ENCODE results near the gene TRIP12.
"Not testable (repeated sequence)": the region's sequence is repeated elsewhere in the genome, so short reads cannot be mapped to it uniquely, and the experiment has no call there.

Gene TRIP12

DNA sequence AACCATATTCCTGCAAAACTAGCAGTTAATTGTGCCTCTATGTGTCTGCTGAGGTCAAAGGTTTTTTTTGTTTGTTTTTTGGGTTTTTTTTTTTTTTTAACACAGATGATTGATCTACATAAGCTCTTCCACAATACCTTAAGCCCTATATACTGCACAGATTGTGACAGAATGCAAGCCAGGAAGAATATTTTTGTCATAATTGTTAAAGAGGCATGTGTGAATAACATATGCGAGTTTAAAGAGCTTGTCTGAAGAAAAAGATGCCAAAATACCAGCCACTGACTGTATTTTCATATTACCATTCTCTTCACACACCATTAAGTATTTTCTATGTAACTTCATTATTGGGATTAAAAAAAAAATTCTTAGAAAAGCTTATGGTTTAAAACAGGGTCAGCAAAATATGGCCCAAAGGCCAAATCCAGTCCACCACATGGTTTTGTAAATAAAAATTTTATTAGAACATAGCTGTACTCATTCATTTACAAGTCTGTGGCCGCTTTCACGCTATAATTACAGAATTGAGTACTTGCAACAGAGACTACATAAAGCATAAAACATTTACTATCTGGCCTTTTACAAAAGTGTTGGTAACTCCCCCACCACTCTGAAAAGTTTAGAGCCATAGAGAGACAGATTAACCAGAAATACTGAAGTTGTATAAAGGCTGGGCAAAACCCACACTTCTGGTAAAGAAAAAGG is 89.9 kb downstream of the TRIP12 start:
- no peak for DNase-seq (ENCODE audit: low read depth in 2 of 2)

DNA sequence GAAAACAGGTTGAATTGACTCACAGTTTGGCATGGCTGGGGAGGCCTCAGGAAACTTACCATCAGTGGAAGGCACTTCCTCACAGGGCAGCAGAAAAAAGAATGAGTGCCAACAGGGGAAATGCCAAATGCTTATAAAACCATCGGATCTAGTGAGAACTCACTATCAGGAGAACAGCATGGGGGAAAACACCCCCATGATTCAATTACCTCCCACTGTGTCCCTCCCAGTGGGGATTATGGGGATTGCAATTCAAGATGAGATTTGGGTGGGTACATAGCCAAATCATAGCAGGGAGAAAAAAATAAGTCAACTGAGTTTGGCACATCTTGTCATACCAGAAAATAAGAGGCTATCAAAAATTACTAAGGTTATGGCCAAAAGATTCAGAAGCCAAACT is 96.3 kb downstream of the TRIP12 start:
- DNase-seq (ENCODE audit: low read depth in 2 of 2) = no peak

DNA sequence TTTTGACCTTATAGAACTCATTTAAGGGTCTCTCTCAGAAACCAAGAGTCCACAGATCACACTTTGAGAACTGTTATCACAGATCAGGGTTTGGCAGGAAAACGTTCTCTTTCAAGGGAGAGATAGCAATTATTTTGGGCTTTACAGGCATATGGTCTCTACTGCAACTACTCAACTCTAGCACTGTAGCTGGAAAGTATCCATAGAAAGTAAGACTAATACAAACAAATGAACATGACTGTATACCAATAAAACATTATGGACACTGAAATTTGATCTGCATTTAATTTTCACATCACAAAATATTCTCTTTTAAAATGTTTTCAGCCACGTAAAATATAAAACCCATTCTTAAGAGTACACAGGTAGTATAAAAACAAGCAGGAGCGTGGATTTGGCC is 100.5 kb downstream of the TRIP12 start:
- no peak for DNase-seq (ENCODE audit: low read depth in 2 of 2)

DNA sequence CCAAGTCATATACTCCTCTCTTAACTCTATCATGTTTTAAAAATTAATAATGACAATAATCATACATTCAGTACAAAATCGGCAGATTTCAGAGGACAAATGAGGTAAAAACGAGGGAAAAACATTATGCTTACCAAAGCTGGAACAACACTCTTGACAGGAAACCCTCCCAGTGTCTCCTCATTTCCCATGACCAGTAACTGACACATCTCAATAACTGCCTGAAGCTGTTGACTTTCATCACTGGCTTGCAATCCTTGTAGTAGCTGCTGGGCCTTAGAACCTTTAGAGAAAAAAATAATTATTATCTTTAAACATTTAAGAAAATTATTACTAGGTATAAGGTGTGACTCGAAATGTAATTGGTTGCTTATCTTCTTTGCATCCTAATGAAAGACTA is 103.6 kb downstream of the TRIP12 start:
- DNase-seq (ENCODE audit: low read depth in 2 of 2) = no peak

DNA sequence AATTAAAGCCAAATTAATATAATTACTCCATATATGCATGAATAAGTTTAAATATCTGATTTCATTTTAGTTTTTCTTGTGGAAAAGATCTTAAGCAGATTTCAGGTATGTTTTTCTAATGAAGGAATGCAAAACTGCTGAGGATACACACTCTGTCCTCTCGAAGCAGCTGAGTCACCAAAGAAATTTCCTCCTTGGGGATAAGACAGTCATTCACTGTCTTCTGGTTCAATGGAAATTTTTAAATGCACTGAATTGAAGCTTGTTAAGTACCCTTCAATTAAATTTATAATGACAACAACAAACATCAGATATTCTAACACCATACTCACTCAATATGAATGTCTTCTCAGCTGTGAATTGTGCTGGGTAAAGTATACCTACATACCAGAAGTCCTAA is 106.0 kb downstream of the TRIP12 start:
- DNase-seq (ENCODE audit: low read depth in 2 of 2) = no peak

DNA sequence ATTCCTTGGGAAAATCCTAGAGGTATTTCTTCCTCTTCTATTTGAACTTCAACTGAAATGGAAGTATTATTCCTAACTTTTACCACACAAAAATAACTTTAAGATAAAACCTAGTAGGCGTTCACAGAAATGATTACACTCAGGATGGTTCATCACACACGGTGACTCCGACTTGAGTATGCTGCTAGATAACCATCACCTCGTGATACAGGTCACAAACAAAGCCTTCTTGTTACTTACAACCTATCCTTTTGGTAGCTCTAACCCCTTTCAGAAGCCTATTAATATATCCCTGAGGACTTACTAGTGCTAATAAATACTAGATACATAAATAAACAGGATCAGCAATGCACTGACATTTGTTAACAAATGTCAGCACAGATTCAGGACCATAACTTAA is 106.5 kb downstream of the TRIP12 start:
- no peak for DNase-seq (ENCODE audit: low read depth in 2 of 2)

DNA sequence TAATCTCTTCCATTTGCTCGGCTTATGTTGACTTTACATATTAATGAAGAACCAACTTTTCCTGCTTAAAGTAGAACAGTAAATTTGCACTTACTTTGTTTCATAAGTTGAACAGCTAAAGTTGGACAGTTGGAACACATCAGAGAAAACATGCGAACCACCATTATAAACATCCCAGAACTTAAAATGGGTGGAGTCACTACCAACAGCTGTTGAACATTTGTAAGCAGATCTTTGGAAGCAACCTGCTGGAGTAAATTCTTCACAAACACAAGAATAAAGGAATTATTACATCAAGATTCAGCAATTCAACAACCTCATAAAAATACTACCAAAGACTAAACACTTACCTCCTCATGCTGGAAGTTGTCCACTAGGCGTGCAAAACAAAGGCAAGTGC is 111.0 kb downstream of the TRIP12 start:
- no peak for DNase-seq (ENCODE audit: low read depth in 2 of 2)

DNA sequence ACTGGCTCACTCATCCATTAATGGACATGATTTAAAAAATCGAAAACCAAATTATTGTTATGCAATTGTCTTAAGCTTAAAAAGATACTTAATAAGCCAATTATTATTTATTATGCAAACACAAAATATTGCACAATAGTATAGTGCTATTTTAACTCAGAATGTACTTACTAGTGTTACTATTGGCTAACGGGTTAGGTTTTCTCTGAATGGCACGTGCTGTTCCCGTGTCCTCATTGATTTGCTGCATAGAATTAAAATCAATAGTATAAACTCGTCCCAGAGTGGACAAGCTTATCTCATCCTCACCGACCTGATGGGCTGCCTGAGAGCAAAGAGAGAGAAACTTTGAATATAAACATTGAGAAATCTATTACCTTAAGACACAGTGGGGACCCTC is 116.2 kb downstream of the TRIP12 start:
- DNase-seq (ENCODE audit: low read depth in 2 of 2) = no peak

DNA sequence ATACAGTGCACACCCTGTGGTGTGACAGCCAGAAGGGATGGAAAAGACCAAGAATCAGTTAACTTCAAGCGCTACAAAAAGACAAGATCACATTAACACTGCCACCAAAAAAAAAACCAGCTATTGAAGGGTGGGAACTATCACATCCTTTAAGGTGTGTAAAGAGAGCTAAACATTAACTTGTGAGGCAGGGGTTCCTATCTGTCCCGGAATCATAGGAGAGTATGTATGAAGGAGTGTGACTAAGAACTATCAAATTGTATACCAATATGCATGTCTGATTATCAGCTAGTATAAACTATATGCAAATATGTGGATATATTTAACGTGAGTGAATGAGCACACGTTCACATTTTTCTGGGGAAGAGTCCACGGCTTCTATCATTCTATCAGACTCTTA is 119.0 kb downstream of the TRIP12 start:
- no peak for DNase-seq (ENCODE audit: low read depth in 2 of 2)

DNA sequence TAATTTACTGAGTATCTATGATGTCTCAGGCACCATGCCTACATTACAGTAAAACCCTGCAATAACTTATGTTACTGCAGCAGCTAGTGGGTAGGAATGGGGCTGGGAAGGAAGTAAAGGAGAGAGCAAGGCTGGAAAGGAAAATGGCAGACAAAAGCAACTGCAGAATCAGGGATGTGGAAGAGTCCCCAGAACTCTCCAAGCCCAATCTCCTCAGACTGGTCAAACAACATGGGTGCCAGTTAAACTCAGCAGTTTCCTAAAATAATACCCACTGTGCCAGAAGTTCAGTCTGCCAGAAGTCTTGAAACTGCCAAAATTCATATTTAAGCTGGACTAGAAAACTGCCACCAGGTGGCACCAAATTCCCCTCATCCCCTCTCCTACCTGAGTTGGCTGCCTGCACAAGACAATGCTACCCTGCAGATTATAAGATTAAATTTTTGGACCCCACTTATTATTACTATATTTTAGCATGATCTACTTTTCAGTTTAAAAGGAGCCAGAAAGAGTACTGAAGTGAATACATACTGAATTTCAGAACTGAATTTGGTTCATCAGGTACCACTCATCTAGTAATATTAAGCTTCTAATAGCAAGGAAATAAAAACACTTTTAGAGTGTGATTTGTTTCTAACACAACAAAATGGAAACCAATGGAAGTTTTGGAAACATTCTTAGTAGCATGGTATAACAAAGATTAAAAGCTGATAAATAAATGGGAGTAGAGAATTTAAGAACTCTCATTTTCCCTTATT is 120.6 kb downstream of the TRIP12 start:
- peak; percentile 1 to 50 for DNase-seq (ENCODE audit: low read depth in 2 of 2)

DNA sequence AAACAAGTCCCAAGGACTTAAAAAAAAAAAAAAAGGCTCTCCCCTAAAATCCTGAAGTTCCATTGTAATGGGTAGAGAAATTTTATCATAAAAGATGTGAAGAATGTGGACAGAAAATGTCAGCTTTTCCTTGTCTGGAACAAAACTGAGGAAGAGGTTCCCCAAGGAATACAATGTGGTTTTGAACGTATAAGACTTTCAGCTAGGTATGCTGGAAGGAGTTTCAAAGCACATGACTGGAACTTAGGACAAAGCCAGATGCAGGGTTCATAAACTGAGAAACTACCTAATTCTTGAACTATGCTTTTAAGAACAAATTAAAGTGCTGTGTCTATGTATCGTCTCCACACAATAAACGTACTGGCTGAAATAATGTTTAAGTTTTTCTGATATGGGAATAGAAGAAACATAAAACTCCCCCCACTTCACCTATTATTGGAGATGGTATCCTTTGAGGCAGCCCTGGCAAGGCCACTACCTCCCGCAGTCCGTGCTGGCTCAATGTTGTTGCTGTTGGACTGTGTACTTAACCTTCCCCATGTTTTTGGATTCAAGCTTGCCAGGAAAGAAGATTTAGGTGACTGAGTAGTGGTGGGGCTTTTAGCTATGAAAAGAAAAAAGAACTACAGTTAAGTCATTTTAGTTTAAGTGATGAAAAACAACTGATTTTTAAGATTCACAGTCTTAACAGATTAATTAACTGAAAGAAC is 123.2 kb downstream of the TRIP12 start:
- DNase-seq (ENCODE audit: low read depth in 2 of 2) = no peak

DNA sequence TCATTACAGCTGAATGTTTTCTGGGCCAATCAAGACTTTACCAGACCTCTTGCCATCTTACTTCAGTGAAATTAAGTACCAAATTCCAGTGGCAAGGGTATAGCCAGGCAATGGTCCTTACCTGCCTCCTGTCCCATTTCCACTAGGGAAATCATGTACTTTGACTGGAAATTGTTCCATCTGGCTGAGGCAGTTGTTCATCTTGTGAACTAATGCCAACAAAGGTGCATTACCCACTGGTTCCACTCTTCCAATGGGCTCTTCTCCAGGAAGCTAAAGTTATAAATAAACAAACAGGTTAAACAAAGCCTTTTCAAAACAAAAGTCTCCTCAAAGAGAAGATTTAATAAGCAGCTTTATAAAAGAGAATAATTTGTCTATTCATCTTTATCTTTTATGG is 126.8 kb downstream of the TRIP12 start:
- no peak for DNase-seq (ENCODE audit: low read depth in 2 of 2)

DNA sequence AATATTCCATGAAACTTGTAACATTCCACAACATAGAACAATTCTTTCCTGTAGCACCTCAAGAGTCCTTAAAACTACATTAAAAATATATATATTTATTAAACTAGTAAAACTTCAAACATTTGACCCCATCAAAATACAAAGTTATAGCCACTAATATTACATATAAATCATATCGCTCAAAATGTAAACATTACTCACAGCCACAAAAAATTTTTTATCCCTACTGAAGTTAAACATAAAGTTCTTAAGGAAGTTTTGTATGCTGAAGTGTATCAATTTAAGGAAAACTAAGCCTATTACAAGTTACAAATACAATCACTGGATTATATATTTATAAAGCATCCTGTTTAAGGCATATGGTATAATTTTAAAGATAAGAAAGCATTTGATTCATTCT is 127.2 kb downstream of the TRIP12 start:
- no peak for DNase-seq (ENCODE audit: low read depth in 2 of 2)

DNA sequence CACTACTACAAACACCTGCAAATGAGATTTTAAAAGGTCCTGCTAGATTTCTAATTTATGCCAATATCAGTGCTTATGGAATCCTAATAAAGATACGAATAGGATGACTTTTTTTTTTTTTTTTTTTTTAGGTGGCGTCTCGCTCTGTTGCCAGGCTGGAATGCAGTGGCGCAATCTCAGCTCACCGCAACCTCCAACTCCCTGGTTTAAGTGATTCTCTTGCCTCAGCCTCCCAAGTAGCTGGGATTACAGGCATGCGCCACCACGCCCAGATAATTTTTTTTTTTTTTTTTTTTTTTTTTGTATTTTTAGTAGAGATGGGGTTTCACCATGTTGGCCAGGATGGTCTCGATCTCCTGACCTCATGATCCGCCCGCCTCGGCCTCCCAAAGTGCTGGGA is 135.5 kb downstream of the TRIP12 start:
- not testable (repeated sequence) for DNase-seq (ENCODE audit: low read depth in 2 of 2)

DNA sequence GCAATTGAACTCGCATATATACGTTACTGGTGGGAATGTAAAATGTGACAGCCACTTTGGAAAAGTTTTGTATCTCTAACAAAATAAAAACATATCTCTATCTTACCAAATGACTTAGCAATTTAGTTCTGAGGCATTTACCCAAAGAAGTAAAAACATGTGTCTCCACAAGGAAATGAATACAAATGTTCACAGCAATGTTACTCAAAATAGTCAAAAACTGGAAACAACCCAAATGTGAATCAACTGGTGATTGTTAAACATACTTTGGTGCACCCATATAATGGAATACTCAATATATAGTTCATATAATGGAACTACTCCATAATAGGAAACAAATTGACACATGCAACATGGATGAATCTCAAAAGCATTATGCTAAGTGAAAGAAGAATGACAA is 137.0 kb downstream of the TRIP12 start:
- no peak for DNase-seq (ENCODE audit: low read depth in 2 of 2)

DNA sequence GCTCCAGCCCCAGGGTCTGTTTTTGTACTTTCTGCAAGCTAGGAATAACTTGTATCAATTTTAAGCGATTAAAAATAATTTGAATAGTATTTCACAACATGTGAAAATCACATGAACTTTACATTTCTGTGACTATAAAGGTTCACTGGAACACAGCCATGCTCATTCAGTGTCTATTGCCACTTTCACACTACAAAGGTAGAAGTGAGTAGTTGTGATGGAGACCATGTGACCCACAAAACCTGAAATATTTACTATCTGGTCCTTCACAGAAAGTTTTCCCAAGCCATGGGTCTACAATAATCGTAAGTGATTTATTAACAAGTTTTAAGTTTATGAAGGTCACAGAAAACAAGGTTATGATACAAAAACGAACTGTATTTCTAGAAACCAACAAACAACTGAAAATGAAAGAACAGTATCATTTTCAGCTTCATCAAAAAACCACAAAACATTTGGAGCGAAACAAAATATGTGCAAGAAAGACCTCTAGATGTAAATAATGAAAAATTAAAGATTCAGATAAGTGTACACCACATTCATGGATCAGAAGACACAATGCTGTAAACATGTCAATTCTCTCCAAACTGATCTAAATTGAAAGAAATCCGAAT is 138.6 kb downstream of the TRIP12 start:
- no peak for DNase-seq (ENCODE audit: low read depth in 2 of 2)

DNA sequence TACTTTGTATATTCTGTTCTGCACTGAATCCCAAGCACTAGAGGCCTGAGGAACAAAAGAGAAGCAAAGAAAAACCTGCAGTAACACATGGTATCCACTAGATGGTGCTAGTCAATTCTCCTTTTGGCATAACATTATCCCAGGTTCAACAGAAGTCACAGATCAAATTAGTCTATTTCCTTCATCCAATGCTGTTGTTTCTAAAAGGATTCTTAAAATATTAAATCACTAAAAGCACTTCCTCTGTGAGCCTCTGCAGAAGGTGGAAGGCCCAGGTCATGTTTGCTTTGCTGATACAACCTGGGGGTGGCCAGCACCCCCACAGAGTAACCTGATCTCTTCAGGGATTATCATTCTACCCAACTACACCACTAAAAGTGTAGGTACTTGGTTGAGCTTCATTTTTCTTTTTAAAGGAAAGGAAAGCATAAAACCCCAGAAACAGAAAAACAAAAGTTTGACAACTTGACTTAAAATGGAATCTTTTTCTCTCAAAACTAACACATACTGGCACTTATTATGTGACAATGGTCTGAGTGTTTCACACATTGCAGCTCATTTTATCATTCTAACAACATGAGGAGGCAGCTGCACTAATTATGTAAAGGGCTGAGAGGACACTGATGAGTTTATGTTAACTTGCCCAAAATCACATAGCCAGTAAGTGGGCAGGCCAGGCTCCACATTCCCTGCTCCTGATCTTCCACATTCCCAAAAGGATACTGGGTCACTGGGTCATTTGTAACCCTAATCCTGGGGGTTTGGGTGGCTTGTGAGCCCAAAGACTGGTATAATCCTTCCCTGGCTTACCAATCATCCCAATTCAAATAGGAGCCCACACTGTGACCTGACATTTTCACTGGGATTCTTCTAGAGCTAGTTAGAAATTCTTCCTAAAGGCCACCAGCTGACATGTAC is 140.7 kb downstream of the TRIP12 start:
- DNase-seq (ENCODE audit: low read depth in 2 of 2) = no peak

DNA sequence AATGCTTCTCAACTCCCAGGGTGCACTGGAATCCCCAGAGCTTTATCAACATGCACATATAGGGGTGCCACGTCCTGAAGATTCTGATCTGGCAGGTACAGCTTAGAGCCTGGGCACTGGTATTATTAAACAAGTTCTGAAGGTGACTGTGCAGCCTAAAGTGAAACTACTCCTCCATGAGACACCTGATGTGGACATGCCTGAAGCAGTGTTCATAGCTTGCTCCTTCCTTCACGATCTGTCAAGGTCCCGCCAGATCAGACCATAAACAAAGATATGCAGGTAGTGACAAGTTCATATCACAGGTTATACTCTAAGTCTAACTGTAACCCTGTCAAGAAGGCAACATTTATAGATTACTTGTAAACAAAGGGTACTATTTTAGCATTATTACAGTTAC is 142.2 kb downstream of the TRIP12 start:
- DNase-seq (ENCODE audit: low read depth in 2 of 2) = no peak

DNA sequence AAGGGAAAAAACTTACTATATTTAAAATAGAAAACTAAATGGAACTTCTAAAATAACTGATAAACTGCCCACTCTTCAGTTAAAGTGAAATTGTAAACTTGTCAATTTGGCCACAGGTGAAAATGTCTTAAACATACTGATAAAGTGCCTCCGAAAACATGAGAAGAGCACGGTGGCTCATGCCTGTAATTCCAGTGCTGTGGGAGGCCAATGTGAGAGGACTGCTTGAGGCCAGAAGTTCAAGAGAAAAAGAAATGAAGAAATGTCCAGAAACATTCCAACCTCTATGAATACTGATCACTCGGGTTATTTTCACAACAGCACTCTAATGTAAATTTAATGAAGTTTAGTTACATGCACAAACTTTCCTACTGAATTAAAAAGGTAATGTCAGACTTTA is 144.1 kb downstream of the TRIP12 start:
- DNase-seq (ENCODE audit: low read depth in 2 of 2) = no peak

DNA sequence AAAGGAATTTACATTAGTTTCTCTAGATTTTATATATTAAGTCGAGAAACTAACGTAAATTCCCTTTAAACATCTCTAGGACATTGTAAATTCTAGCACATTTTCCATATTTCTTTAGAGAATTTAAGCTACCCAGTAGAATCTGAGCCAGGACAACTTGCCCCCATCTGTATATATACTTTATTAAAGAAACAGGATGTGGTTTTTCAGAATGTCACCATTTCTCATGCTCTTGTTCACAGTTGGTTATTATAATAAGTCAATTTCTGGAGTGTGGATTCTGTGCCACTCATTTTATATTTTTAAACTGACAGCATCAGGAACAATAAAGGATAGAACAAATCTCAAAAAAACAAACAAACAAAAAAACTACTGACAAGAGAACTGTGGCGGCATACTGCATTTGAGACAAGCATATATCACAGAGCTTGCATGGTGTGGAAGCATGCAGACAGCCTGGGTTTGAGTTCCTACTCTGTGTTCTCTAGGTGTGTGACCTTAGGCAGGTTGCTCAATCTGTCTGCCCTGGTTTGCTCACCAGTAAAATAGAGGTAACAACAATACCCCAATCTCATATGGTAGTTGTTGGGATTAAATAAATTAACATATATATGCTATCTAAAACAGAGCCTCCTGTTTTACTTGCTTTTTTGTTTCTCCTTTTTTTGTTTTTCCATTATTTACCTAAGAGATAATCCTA is 146.0 kb downstream of the TRIP12 start:
- no peak for DNase-seq (ENCODE audit: low read depth in 2 of 2)

DNA sequence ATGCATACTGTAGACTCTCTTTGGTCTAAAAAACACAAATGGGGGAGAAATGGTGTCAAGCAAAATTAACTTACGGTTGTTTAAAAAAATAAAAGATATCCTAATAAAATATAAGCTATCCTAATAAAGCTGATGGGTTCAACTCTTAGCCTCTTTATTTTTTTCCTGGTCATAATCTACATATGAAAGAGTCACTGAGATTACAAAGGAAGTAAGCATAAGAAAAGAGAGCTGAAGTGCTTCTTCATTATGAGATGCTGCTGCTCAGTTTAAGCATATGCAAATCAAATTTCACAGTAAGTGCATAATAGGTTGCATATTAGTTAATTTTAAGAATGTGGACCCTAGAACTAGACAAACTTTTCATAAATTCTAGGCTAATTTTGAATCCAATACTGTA is 147.6 kb downstream of the TRIP12 start:
- DNase-seq (ENCODE audit: low read depth in 2 of 2) = no peak

All from stimulated activated CD8-positive, alpha-beta memory T cell treated with anti-CD3 and anti-CD28 coated beads, Interleukin-15, amount 100 ng/mL, for 4 hours (primary cell).